Measurements from ENCODE around the gene GPR146.
"Not testable (repeated sequence)": the region's sequence is repeated elsewhere in the genome, so short reads cannot be mapped to it uniquely, and the experiment has no call there.

Gene GPR146

GRCh38 chr7:1059200-1060091 lies 15.1 kb downstream of the GPR146 start:
- DNase-seq = no peak

GRCh38 chr7:1060315-1061072 lies 16.1 kb downstream of the GPR146 start:
- no peak for DNase-seq

GRCh38 chr7:1061180-1061579 lies 16.8 kb downstream of the GPR146 start:
- DNase-seq = no peak

GRCh38 chr7:1062296-1063294 lies 18.2 kb downstream of the GPR146 start:
- no peak for DNase-seq

GRCh38 chr7:1063361-1063760 lies 19.0 kb downstream of the GPR146 start:
- no peak for DNase-seq

GRCh38 chr7:1064581-1064980 lies 20.2 kb downstream of the GPR146 start:
- DNase-seq = no peak

- no peak for DNase-seq
Observed at GRCh38 chr7:1065263-1065584, 20.9 kb downstream of the GPR146 start.

GRCh38 chr7:1065585-1066241 lies 21.4 kb downstream of the GPR146 start:
- DNase-seq = peak; percentile 83

- DNase-seq = no peak
Observed at GRCh38 chr7:1066242-1066588, 21.9 kb downstream of the GPR146 start.

- no peak for DNase-seq
Observed at GRCh38 chr7:1068013-1068412, 23.7 kb downstream of the GPR146 start.

- DNase-seq = no peak
Observed at GRCh38 chr7:1068619-1069018, 24.3 kb downstream of the GPR146 start.

GRCh38 chr7:1070544-1071011 lies 26.2 kb downstream of the GPR146 start:
- DNase-seq = no peak

- DNase-seq = no peak
Observed at GRCh38 chr7:1071731-1072254, 27.4 kb downstream of the GPR146 start.

- DNase-seq = no peak
Observed at GRCh38 chr7:1073142-1073977, 29.0 kb downstream of the GPR146 start.

- DNase-seq = not testable (repeated sequence)
Observed at GRCh38 chr7:1074018-1074417, 29.7 kb downstream of the GPR146 start.

- DNase-seq = no peak
Observed at GRCh38 chr7:1074593-1075431, 30.5 kb downstream of the GPR146 start.

- DNase-seq = no peak
Observed at GRCh38 chr7:1076184-1077072, 32.1 kb downstream of the GPR146 start.

GRCh38 chr7:1078519-1078918 lies 34.2 kb downstream of the GPR146 start:
- DNase-seq = no peak

GRCh38 chr7:1078985-1079384 lies 34.6 kb downstream of the GPR146 start:
- no peak for DNase-seq

Data from activated CD4-positive, alpha-beta T cell treated with anti-CD3 and anti-CD28 coated beads, Interleukin-10, Interleukin-2, amounts not matched to agents 100 ng/mL and 50 ng/mL, durations not matched to agents 16 hours and 8 hours (primary cell).